ENCODE results near the gene SEPTIN14. TPM values are rescaled to one million over a fixed set of nuclear protein-coding genes. Genes with fewer than 3 reads are reported as not detected.

The SEPTIN14 gene
- total RNA-seq, 3 donors from 2014 or later = not detected

Other genes with a start within 250 kb of the SEPTIN14 start
- gene ZNF713, start 24.7 kb upstream of the SEPTIN14 start, total RNA-seq = 1 to 10 TPM; 2.6 to 5.8 (median 4.2) TPM
- gene MRPS17, start 89.1 kb upstream of the SEPTIN14 start, total RNA-seq = 10 to 100 TPM in 1 of 3 donors, 1 to 10 TPM in 2; 6.9 to 10.4 (median 9.2) TPM
- gene NIPSNAP2, start 101.8 kb upstream of the SEPTIN14 start, total RNA-seq = 100 to 1,000 TPM in 1 of 3 donors, 10 to 100 TPM in 2; 79.8 to 128 (median 87.2) TPM
- 10 to 100 TPM; 11.4 to 17.7 (median 14.4) TPM for gene PSPH, start 188.7 kb upstream of the SEPTIN14 start, total RNA-seq
- gene CCT6A, start 189.0 kb upstream of the SEPTIN14 start, total RNA-seq = 100 to 1,000 TPM in 2 of 3 donors, 10 to 100 TPM in 1; 75.7 to 137 (median 112) TPM
- 100 to 1,000 TPM; 123 to 131 (median 127) TPM for gene SUMF2, start 201.5 kb upstream of the SEPTIN14 start, total RNA-seq
- 1 to 10 TPM; 2.6 to 4.3 (median 2.8) TPM for gene PHKG1, start 230.2 kb upstream of the SEPTIN14 start, total RNA-seq
- 100 to 1,000 TPM; 327 to 371 (median 363) TPM for gene CHCHD2, start 243.7 kb upstream of the SEPTIN14 start, total RNA-seq